Endodermal cell (in vitro differentiated cells): ENCODE measurements around the gene PKP2. TPM values are rescaled to one million over a fixed set of nuclear protein-coding genes. Genes with fewer than 3 reads are reported as not detected.

Source experiments
- DNase-seq: peaks from one replicate; pipeline ENCODE4 v3.0.0-alpha.2; 2017
- H3K27ac ChIP-seq: 2 replicates; pipeline ENCODE4 v1.5.1; 2013; ENCODE audit warnings: mild to moderate bottlenecking, low read depth, low read length, moderate library complexity
- H3K27me3 ChIP-seq: 2 replicates; pipeline ENCODE4 v1.6.1; 2013; ENCODE audit warnings: mild to moderate bottlenecking, low read length, moderate library complexity; ENCODE audit not compliant: insufficient read depth, control insufficient read depth, poor library complexity, severe bottlenecking
- H3K36me3 ChIP-seq: 2 replicates; pipeline ENCODE4 v1.7.0; 2013; ENCODE audit warnings: mild to moderate bottlenecking, low read length, moderate library complexity; ENCODE audit not compliant: control insufficient read depth, insufficient read depth
- H3K4me1 ChIP-seq: one replicate; pipeline ENCODE4 v1.7.0; 2013; ENCODE audit warnings: low read length; ENCODE audit not compliant: control insufficient read depth, insufficient read depth
- H3K4me3 ChIP-seq: 2 replicates; pipeline ENCODE4 v1.5.1; 2013; ENCODE audit warnings: mild to moderate bottlenecking, low read length, moderate library complexity
- H3K9ac ChIP-seq: 2 replicates; pipeline ENCODE4 v1.6.1; 2013; ENCODE audit warnings: mild to moderate bottlenecking, low read length, moderate library complexity; ENCODE audit not compliant: poor library complexity, severe bottlenecking; ENCODE audit errors: extremely low read depth
- H3K9me3 ChIP-seq: 2 replicates; pipeline ENCODE4 v1.6.1; 2013; ENCODE audit warnings: mild to moderate bottlenecking, low read length, moderate library complexity; ENCODE audit not compliant: control insufficient read depth
- H3K27ac Mint-ChIP-seq: 2 replicates; pipeline ENCODE4 v1.8.0; 2020; ENCODE audit warnings: mixed read lengths
- H3K27me3 Mint-ChIP-seq: 2 replicates; pipeline ENCODE4 v1.8.0; 2021; ENCODE audit warnings: mild to moderate bottlenecking, mixed read lengths; ENCODE audit not compliant: insufficient read depth
- H3K36me3 Mint-ChIP-seq: 2 replicates; pipeline ENCODE4 v1.8.0; 2020; ENCODE audit warnings: low read depth, mixed read lengths
- H3K4me1 Mint-ChIP-seq: 2 replicates; pipeline ENCODE4 v1.8.0; 2020; ENCODE audit warnings: mixed read lengths
- H3K4me3 Mint-ChIP-seq: 2 replicates; pipeline ENCODE4 v1.8.0; 2020; ENCODE audit warnings: mild to moderate bottlenecking, moderate library complexity, mixed read lengths
- H3K9me3 Mint-ChIP-seq: 2 replicates; pipeline ENCODE4 v1.8.0; 2020; ENCODE audit warnings: mild to moderate bottlenecking, mixed read lengths
- whole genome bisulfite sequencing, 2 experiments: methylation state at CpG; one replicate each; pipeline versions ENCODE4 v1.1.5 to v1.1.7; 2013; ENCODE audit warnings: missing lambda C conversion rate in 2 of 2, mixed read lengths in 1 of 2; ENCODE audit not compliant: insufficient coverage in 1 of 2, insufficient read length in 1 of 2; 5-methylcytosine and 5-hydroxymethylcytosine counted together
- total RNA-seq, 2 donors: library from RNA; stranded (reverse); fragmentation: NEBNext Ultra II Directional in 1 of 2; extraction: Animal tissue kit (Norgen Biotek cat#: 25700) in 1 of 2; gene quantifications; 2 replicates in 1 of 2; 3 replicates in 1 of 2; pipeline ENCODE4 v1.2.1, GENCODE V29; 2021
- TF ChIP-seq, protein P1 (sequence below): fragments of 200-600 bp; sonication (generic); conservative IDR thresholded peaks from 2 replicates; pipeline ENCODE4 v1.5.0; 2021; ENCODE audit warnings: antibody characterized with exemption, mild to moderate bottlenecking

The PKP2 gene
- total RNA-seq, 2 donors from 2014 or later, result 62.5 to 124 TPM

DNA sequence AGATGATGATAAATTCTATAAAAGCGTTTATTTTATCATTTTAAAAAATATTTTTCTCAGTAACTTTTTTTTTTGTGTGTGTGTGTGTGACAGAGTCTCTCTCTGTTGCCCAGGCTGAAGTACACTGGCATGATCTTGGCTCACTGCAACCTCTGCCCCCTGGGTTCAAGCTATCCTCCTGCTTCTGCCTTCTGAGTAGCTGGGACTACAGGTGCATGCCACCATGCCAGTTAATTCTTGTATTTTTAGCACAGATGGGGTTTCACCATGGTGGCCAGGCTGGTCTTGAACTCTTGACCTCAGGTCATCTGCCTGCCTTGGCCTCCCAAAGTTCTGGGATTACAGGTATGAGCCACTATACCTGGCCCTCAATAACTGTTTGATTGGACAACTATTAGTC, 37.2 kb downstream of the PKP2 start:
- Histone ChIP-seq H3K9me3 (no peaks in the 10 kb centered on the region), H3K27me3 (no peaks in the 10 kb centered on the region), H3K4me1 (peaks cover 5% of the 10 kb centered on the region), H3K27ac (no peak overlapping the region), H3K4me3 (no peak overlapping the region), H3K36me3 (peaks cover 55% of the 10 kb centered on the region), H3K9ac (no peak overlapping the region)
- TF ChIP-seq, protein P1, sequence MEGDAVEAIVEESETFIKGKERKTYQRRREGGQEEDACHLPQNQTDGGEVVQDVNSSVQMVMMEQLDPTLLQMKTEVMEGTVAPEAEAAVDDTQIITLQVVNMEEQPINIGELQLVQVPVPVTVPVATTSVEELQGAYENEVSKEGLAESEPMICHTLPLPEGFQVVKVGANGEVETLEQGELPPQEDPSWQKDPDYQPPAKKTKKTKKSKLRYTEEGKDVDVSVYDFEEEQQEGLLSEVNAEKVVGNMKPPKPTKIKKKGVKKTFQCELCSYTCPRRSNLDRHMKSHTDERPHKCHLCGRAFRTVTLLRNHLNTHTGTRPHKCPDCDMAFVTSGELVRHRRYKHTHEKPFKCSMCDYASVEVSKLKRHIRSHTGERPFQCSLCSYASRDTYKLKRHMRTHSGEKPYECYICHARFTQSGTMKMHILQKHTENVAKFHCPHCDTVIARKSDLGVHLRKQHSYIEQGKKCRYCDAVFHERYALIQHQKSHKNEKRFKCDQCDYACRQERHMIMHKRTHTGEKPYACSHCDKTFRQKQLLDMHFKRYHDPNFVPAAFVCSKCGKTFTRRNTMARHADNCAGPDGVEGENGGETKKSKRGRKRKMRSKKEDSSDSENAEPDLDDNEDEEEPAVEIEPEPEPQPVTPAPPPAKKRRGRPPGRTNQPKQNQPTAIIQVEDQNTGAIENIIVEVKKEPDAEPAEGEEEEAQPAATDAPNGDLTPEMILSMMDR, result no peak
- H3K4me1 Mint-ChIP-seq, result peaks cover 45% of the 10 kb centered on the region
- peaks cover 36% of the 10 kb centered on the region for H3K36me3 Mint-ChIP-seq
- no CpG with 5 or more reads among the region's 1 CpG for WGBS, 2 experiments
- H3K27me3 Mint-ChIP-seq, result no peaks in the 10 kb centered on the region
- H3K4me3 Mint-ChIP-seq, result no peak overlapping the region
- no peak overlapping the region for H3K27ac Mint-ChIP-seq
- H3K9me3 Mint-ChIP-seq, result peaks cover 1% of the 10 kb centered on the region
- no peak for DNase-seq

DNA sequence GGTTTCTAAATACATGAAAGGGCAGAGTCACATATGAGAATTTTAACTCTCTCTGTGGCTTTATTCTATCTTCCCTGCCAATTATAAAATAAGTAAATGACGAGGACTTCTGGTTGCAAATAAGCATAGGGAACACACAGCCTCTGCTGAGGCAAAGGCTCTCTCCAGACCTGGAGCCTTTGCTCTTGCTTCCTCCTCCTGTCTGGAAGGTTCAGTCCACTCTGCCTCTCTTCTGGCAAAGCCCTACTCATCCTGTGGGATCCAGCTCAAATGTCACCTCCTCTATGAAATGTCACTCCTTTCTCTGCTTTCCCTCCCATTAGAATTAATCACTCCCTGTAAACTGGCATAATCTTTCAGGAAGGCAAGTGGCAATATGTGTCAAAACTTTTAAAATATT, 41.9 kb downstream of the PKP2 start:
- H3K27ac Mint-ChIP-seq, result peak overlapping the region; percentile 10
- Histone ChIP-seq H3K36me3 (peaks cover 71% of the 10 kb centered on the region), H3K4me1 (peaks cover 1% of the 10 kb centered on the region), H3K4me3 (no peak overlapping the region), H3K27me3 (no peaks in the 10 kb centered on the region), H3K27ac (no peak overlapping the region), H3K9ac (no peak overlapping the region), H3K9me3 (no peaks in the 10 kb centered on the region)
- WGBS, 2 experiments, result 90 to 100% methylated on average over 1 of the region's 1 CpG
- H3K4me3 Mint-ChIP-seq, result no peak overlapping the region
- H3K36me3 Mint-ChIP-seq, result peaks cover 40% of the 10 kb centered on the region
- DNase-seq, result no peak
- H3K9me3 Mint-ChIP-seq, result no peaks in the 10 kb centered on the region
- peaks cover 35% of the 10 kb centered on the region for H3K4me1 Mint-ChIP-seq
- TF ChIP-seq, protein P1, result no peak
- H3K27me3 Mint-ChIP-seq, result no peaks in the 10 kb centered on the region

DNA sequence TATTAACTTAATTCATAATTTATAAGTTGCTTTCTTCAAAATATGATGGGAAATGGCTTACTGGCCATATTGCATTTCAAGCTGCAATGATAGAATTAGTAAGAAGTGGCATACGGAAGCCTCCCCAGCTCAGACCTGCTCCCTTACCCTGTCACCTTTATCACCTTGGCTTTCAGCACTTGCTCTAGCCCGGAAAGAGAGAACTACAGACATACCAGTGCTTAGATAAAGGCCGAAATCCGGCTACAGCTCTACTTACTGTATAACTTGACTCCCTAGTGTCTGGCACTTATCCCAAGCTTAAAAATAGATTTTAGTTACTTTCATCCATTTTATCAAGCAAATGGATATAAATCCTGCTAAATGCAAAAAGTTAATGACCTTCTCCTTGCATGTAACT, 42.5 kb downstream of the PKP2 start:
- H3K27ac ChIP-seq, result no peak overlapping the region
- no peak for DNase-seq
- H3K36me3 ChIP-seq, result peaks cover 78% of the 10 kb centered on the region
- H3K27me3 ChIP-seq, result no peaks in the 10 kb centered on the region
- Mint-ChIP-seq H3K27me3 (no peaks in the 10 kb centered on the region), H3K4me3 (no peak overlapping the region), H3K36me3 (peaks cover 45% of the 10 kb centered on the region), H3K4me1 (peaks cover 34% of the 10 kb centered on the region), H3K9me3 (no peaks in the 10 kb centered on the region), H3K27ac (peak overlapping the region; percentile 46)
- H3K4me3 ChIP-seq, result no peak overlapping the region
- TF ChIP-seq, protein P1, result no peak
- WGBS, 2 experiments, result 86 to 97% methylated on average over 4 of the region's 4 CpGs
- H3K4me1 ChIP-seq, result no peaks in the 10 kb centered on the region
- no peak overlapping the region for H3K9ac ChIP-seq
- no peaks in the 10 kb centered on the region for H3K9me3 ChIP-seq
